Retinal pigment epithelial cell (primary cell): ENCODE results near the gene GOLT1B.

Source experiments
- DNase-seq: peaks from one replicate; pipeline ENCODE4 v3.0.0-alpha.2; 2010; ENCODE audit warnings: low read depth
- H3K4me3 ChIP-seq: 2 replicates; pipeline ENCODE4 v1.5.1; 2011; ENCODE audit warnings: mild to moderate bottlenecking, low read length, control low read depth, moderate library complexity
- TF ChIP-seq, protein P1 (sequence below): conservative IDR thresholded peaks from 2 replicates; pipeline ENCODE4 v1.5.1; 2011; ENCODE audit warnings: low read depth, low read length, control low read depth, inconsistent platforms

GOLT1B gene

DNA sequence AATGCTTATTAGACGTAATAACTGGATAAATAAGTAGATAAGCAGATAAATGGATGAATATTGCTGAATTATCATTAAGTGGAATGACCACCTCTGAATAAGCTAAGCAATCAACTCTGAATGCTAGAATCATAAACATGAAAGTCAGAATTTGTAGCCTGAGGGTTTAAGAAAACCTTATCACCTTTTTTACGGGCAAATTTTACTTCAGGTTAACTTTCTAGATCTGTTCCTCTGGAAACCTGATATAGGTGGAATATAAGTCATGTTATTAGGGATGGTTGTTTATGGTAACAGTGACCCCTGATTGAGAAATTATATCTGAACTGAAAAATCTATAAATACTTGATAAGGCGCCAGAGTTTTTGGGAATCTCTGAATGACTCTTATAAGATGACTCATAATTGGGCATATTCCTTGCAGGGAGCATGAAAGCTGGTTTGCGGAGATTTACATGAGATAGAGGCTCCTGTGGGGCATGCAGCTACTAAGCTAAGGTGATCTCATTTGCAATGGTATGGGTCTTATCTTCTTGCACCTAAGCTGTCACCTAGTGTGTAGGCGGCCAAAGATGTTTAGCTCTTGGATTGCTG lies 36.6 kb downstream of the GOLT1B start:
- no peak overlapping the region for H3K4me3 ChIP-seq
- DNase-seq: no peak
- TF ChIP-seq, protein P1, sequence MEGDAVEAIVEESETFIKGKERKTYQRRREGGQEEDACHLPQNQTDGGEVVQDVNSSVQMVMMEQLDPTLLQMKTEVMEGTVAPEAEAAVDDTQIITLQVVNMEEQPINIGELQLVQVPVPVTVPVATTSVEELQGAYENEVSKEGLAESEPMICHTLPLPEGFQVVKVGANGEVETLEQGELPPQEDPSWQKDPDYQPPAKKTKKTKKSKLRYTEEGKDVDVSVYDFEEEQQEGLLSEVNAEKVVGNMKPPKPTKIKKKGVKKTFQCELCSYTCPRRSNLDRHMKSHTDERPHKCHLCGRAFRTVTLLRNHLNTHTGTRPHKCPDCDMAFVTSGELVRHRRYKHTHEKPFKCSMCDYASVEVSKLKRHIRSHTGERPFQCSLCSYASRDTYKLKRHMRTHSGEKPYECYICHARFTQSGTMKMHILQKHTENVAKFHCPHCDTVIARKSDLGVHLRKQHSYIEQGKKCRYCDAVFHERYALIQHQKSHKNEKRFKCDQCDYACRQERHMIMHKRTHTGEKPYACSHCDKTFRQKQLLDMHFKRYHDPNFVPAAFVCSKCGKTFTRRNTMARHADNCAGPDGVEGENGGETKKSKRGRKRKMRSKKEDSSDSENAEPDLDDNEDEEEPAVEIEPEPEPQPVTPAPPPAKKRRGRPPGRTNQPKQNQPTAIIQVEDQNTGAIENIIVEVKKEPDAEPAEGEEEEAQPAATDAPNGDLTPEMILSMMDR: no peak

DNA sequence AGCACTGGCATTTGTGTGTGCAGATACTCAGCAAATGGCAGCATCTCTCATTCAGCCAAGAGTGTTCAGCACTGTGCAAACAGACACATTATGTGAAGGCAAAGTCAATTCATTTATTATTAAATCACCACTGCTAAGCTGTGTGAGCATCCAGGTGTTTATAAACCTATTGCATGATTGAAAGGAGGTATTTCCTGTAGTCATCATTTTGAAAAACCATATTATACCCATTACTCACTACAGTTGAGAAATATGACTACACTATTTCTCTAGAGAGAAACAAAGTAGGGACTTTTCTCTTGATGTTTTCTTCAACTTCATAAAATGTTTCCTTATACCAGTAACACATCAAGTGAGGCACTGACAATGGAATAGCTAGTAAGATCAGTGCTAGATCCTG lies 38.2 kb downstream of the GOLT1B start:
- no peak for DNase-seq
- TF ChIP-seq, protein P1: no peak
- H3K4me3 ChIP-seq: no peak overlapping the region

DNA sequence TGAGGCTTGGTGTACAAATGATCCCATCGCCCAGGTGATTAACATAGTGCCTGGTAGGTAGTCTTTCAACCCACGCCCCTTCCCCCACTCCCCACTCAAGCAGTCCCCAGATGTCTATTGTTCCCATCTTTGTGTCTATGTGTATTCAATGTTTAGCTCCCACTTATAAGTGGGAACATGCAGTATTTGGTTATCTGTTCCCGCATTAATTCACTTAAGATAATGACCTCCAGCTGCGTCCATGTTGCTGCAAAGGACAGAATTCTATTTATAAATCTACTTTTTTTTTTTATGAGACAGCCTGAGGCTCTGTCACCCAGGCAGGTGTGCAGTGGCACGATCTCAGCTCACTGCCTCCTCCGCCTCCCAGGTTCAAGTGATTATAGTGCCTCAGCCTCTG lies 40.2 kb downstream of the GOLT1B start:
- DNase-seq: no peak
- H3K4me3 ChIP-seq: no peak overlapping the region
- TF ChIP-seq, protein P1: no peak

DNA sequence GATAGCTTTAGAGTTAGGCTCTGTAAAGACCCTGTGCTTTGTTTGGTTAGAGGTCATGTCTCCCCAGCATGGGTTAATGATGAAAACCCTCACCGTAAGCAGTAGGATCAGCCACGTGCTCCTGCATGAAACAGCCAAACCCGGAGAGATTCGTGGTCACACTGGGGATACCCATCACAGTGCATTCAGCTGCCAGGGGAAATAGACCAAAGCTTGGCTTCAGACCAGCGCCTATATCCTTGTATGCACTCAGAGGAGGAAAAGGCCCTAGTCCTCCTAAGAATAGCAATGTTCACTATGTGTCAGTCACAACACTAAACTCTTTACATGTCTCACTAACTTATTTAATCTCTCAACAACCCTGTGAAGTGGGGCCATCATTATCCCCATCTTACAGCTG lies 40.8 kb downstream of the GOLT1B start:
- TF ChIP-seq, protein P1: no peak

DNA sequence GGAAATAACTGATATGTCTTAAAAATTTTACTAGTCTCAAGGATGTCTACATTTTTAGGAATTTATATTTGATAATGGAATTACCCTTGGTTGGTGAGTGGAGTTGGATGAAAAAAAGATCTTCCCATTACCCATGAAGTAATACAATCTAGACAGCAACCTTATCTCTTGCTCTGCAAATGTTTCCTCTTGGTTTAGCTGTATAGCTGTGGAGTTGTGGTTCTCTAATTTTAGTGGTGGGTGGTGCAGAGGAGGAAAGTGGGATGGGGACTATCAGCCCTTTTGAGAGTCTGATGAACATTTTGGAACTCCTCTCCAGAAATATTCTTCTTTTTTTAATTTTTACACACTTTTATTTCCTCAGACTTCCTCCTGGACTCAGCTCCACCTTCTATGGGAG lies 41.6 kb downstream of the GOLT1B start:
- TF ChIP-seq, protein P1: no peak
- no peak overlapping the region for H3K4me3 ChIP-seq
- DNase-seq: no peak

More for the DNA sequence above, 40.8 kb downstream of the GOLT1B start:
- DNase-seq: no peak
- no peak overlapping the region for H3K4me3 ChIP-seq

DNA sequence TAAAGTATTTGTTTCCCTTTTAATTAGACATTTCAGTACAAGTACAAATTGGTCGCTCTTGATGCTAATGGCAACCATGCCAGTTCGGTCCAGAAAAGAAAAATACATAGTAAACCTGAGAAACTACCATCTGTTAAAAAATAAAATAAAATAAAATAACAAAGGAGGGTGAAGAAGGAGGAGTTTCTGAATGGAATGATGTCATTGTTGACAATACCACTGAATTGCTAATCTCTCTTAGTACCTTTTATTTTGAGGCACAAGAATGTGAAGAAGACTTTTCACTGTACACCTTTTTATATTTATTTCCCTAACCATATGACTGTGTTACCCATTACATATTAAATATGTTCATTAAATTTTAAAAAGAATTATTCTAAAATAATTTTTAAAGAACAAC lies 44.0 kb downstream of the GOLT1B start:
- DNase-seq: no peak
- TF ChIP-seq, protein P1: no peak
- no peak overlapping the region for H3K4me3 ChIP-seq

DNA sequence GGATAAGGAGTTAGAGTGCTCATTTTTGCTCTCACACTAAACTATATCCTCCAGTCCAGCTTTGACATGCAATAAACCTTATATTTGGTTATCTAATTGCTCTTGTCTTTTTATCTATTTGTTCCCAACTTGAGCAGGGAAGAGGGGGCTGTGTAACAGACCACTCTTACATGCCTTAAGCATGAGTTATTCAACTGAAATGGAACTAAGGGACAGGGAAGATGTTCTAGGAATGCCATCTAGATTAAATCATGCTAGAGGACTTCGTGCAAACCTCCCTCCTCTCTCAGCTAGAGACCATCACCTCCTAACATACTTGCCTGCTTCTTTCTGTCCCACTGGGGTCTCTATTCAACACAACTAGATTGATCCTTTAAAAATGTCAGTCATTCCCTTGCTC lies 45.1 kb downstream of the GOLT1B start:
- TF ChIP-seq, protein P1: no peak
- DNase-seq: no peak
- no peak overlapping the region for H3K4me3 ChIP-seq
